MM.1S (cell line): ENCODE measurements around the gene NSD1.
A peak's percentile ranks its signal among the peaks of the same experiment; 100 is the strongest.
"Not testable (repeated sequence)": the region's sequence is repeated elsewhere in the genome, so short reads cannot be mapped to it uniquely, and the experiment has no call there.

Experiments
- DNase-seq: peaks from one replicate; pipeline ENCODE4 v3.0.0-alpha.2; 2015
- H2AFZ ChIP-seq: fragments of 300-600 bp; sonication (generic); 2 replicates; pipeline ENCODE4 v1.6.0; 2016; ENCODE audit warnings: antibody characterized with exemption, low read length
- H3F3A ChIP-seq: fragments of 300-600 bp; sonication (generic); 2 replicates; pipeline ENCODE4 v1.6.1; 2016; ENCODE audit warnings: mild to moderate bottlenecking, antibody characterized with exemption, low read length, moderate library complexity, mixed read lengths; ENCODE audit not compliant: insufficient read depth
- H3K27ac ChIP-seq: fragments of 300-600 bp; sonication (generic); 2 replicates; pipeline ENCODE4 v1.5.1; 2016; ENCODE audit warnings: mild to moderate bottlenecking, low read length
- H3K27me3 ChIP-seq: fragments of 300-600 bp; sonication (generic); replicated peaks from 2 replicates; pipeline ENCODE4 v1.6.0; 2016; ENCODE audit warnings: low read length; ENCODE audit not compliant: insufficient read depth
- H3K36me3 ChIP-seq: fragments of 300-600 bp; sonication (generic); replicated peaks from 2 replicates; pipeline ENCODE4 v1.6.1; 2016; ENCODE audit warnings: mild to moderate bottlenecking, low read length, mixed read lengths; ENCODE audit not compliant: insufficient read depth
- H3K4me1 ChIP-seq: fragments of 300-600 bp; sonication (generic); 2 replicates; pipeline ENCODE4 v1.6.1; 2016; ENCODE audit warnings: low read length, mixed read lengths
- H3K4me2 ChIP-seq: fragments of 300-600 bp; sonication (generic); 2 replicates; pipeline ENCODE4 v1.6.0; 2016; ENCODE audit warnings: low read depth, low read length
- H3K4me3 ChIP-seq: fragments of 300-600 bp; sonication (generic); 2 replicates; pipeline ENCODE4 v1.5.1; 2016; ENCODE audit warnings: low read length, mixed read lengths
- H3K79me2 ChIP-seq: fragments of 300-600 bp; sonication (generic); 2 replicates; pipeline ENCODE4 v1.6.1; 2016; ENCODE audit warnings: mixed run types, low read length, mixed read lengths
- H3K9ac ChIP-seq: fragments of 300-600 bp; sonication (generic); 2 replicates; pipeline ENCODE4 v1.6.1; 2016; ENCODE audit warnings: low read length, mixed read lengths
- H3K9me2 ChIP-seq: fragments of 300-600 bp; sonication (generic); replicated peaks from 2 replicates; pipeline ENCODE4 v1.6.1; 2016; ENCODE audit warnings: mild to moderate bottlenecking, low read length, mixed read lengths; ENCODE audit not compliant: insufficient read depth
- H3K9me3 ChIP-seq: fragments of 300-600 bp; sonication (generic); replicated peaks from 2 replicates; pipeline ENCODE4 v1.6.1; 2016; ENCODE audit warnings: mild to moderate bottlenecking, low read length, mixed read lengths; ENCODE audit not compliant: insufficient read depth
- H4K20me1 ChIP-seq: fragments of 300-600 bp; sonication (generic); 2 replicates; pipeline ENCODE4 v1.6.1; 2016; ENCODE audit warnings: mild to moderate bottlenecking, low read length, moderate library complexity, mixed read lengths; ENCODE audit not compliant: insufficient read depth
- CTCF ChIP-seq: fragments of 300-600 bp; sonication (generic); IDR thresholded peaks from 2 replicates; pipeline ENCODE4 v1.5.1; 2016; ENCODE audit warnings: antibody characterized with exemption, low read length, mixed read lengths
- EZH2 ChIP-seq: fragments of 300-600 bp; sonication (generic); optimal IDR thresholded peaks from 2 replicates; pipeline ENCODE3; 2017; ENCODE audit warnings: low read depth, mild to moderate bottlenecking, antibody characterized with exemption, low read length, mixed read lengths
- EZH2phosphoT487 ChIP-seq: fragments of 300-600 bp; sonication (generic); IDR thresholded peaks from 2 replicates; pipeline ENCODE4 v1.6.1; 2018; ENCODE audit warnings: antibody characterized with exemption, low read length

The NSD1 gene

GRCh38 chr5:177303121-177303924, 169.8 kb downstream of the NSD1 start, which contains the start of the genes PRELID1 and RAB24:
Gene PRELID1 (plus strand): TSS chr5:177303799. CDS start chr5:177303986, 187 bp downstream.
Gene RAB24 (minus strand): TSS chr5:177303719. CDS start chr5:177303288, 431 bp downstream.
- Histone ChIP-seq H3K27me3 (no peaks in the 10 kb centered on the region), H3K9ac (peak within 1 kb of the TSS; percentile 99), H2AFZ (peak within 1 kb of the TSS; percentile 59), H3K27ac (peak within 1 kb of the TSS; percentile 93), H3K4me2 (peak within 1 kb of the TSS; percentile 95), H4K20me1 (0 out of 2 replicates have a peak, but pooled peaks cover 7% of the 10 kb centered on the region), H3K9me3 (no peaks in the 10 kb centered on the region), H3F3A (peaks cover 80% of the 10 kb centered on the region), H3K79me2 (peaks cover 74% of the 10 kb centered on the region), H3K4me3 (peak within 1 kb of the TSS; percentile 98), H3K4me1 (peaks cover 42% of the 10 kb centered on the region), H3K36me3 (no peaks in the 10 kb centered on the region), H3K9me2 (no peaks in the 10 kb centered on the region)
- no peak for TF ChIP-seq EZH2phosphoT487
- TF ChIP-seq EZH2 = no peak
- peak; percentile 32 for TF ChIP-seq CTCF
- DNase-seq = peak; percentile 88

- Histone ChIP-seq H3K27me3 (no peaks in the 10 kb centered on the region), H3K9ac (peak overlapping the region; percentile 99), H3K9me3 (no peaks in the 10 kb centered on the region), H3K4me2 (peak overlapping the region; percentile 95), H3K36me3 (no peaks in the 10 kb centered on the region), H3K4me3 (peak overlapping the region; percentile 98), H3K4me1 (peaks cover 38% of the 10 kb centered on the region), H3K9me2 (no peaks in the 10 kb centered on the region), H3K79me2 (peaks cover 80% of the 10 kb centered on the region), H3F3A (peaks cover 77% of the 10 kb centered on the region), H3K27ac (peak overlapping the region; percentile 93), H2AFZ (no peak overlapping the region), H4K20me1 (0 out of 2 replicates have a peak, but pooled peaks cover 7% of the 10 kb centered on the region)
- TF ChIP-seq EZH2phosphoT487 (no peak), EZH2 (no peak), CTCF (no peak)
- DNase-seq = peak; percentile 28
These were observed 170.4 kb downstream of the NSD1 start for GRCh38 chr5:177303925-177304391.

GRCh38 chr5:177304392-177305119, 171.0 kb downstream of the NSD1 start:
- Histone ChIP-seq H3K27me3 (no peaks in the 10 kb centered on the region), H3F3A (peaks cover 77% of the 10 kb centered on the region), H2AFZ (no peak overlapping the region), H3K9me2 (no peaks in the 10 kb centered on the region), H3K9me3 (no peaks in the 10 kb centered on the region), H3K4me2 (peak overlapping the region; percentile 95), H3K4me1 (peaks cover 36% of the 10 kb centered on the region), H3K79me2 (peaks cover 86% of the 10 kb centered on the region), H3K9ac (peak overlapping the region; percentile 99), H4K20me1 (0 out of 2 replicates have a peak, but pooled peaks cover 7% of the 10 kb centered on the region), H3K27ac (peak overlapping the region; percentile 93), H3K4me3 (peak overlapping the region; percentile 98), H3K36me3 (no peaks in the 10 kb centered on the region)
- TF ChIP-seq EZH2 = no peak
- no peak for TF ChIP-seq EZH2phosphoT487
- TF ChIP-seq CTCF = no peak
- DNase-seq = peak; percentile 70

GRCh38 chr5:177306103-177306640, 172.6 kb downstream of the NSD1 start:
- peak overlapping the region; percentile 95; the same call in 1 of the 2 replicates for H3K4me2 ChIP-seq

More at GRCh38 chr5:177306103-177306640, 172.6 kb downstream of the NSD1 start:
- not testable (repeated sequence) for H3K9me3 ChIP-seq, H3K9me2 ChIP-seq, H3K4me3 ChIP-seq, DNase-seq, H3K36me3 ChIP-seq, H3K27ac ChIP-seq, H4K20me1 ChIP-seq, H2AFZ ChIP-seq, H3K27me3 ChIP-seq, H3K9ac ChIP-seq
- H3F3A ChIP-seq = peaks cover 77% of the 10 kb centered on the region
- peaks cover 98% of the 10 kb centered on the region for H3K79me2 ChIP-seq
- peaks cover 35% of the 10 kb centered on the region for H3K4me1 ChIP-seq
